Keratinocyte (primary cell): ENCODE data around the gene ALG10. TPM values are rescaled to one million over a fixed set of nuclear protein-coding genes. Genes with fewer than 3 reads are reported as not detected.
"Not testable (repeated sequence)": the region's sequence is repeated elsewhere in the genome, so short reads cannot be mapped to it uniquely, and the experiment has no call there.

Source experiments
- DNase-seq: peaks from one replicate; pipeline ENCODE4 v3.0.0-alpha.2; 2011; ENCODE audit warnings: low read depth, missing footprints, low spot score
- FAIRE-seq: peaks from 2 replicates; lab custom pipeline; 2011; peaks lifted over from hg19 to GRCh38; lab: Jason Lieb, UNC
- H2AFZ ChIP-seq: 2 replicates; pipeline ENCODE4 v1.6.0; 2012; ENCODE audit warnings: low read length, control low read depth, inconsistent platforms; ENCODE audit not compliant: control insufficient read depth
- H3K27ac ChIP-seq: 2 replicates; pipeline ENCODE4 v1.5.1; 2011; ENCODE audit warnings: low read length; ENCODE audit not compliant: control insufficient read depth, insufficient read depth
- H3K27me3 ChIP-seq: 3 replicates; pipeline ENCODE4 v1.6.0; 2011; ENCODE audit warnings: low read length; ENCODE audit not compliant: control insufficient read depth, insufficient read depth; ENCODE audit errors: extremely low read depth
- H3K36me3 ChIP-seq, 2 experiments: 2 replicates in 1 of 2; 3 replicates in 1 of 2; pipeline ENCODE4 v1.5.1; 2011; ENCODE audit warnings: low read length in 2 of 2, mild to moderate bottlenecking in 1 of 2; ENCODE audit not compliant: control insufficient read depth in 2 of 2, insufficient read depth in 2 of 2; ENCODE audit errors: extremely low read depth in 1 of 2
- H3K4me1 ChIP-seq: 3 replicates; pipeline ENCODE4 v1.5.1; 2011; ENCODE audit warnings: low read length; ENCODE audit not compliant: control insufficient read depth, insufficient read depth; ENCODE audit errors: extremely low read depth
- H3K4me2 ChIP-seq: 3 replicates; pipeline ENCODE4 v1.6.0; 2011; ENCODE audit warnings: low read depth, low read length; ENCODE audit not compliant: control insufficient read depth, insufficient read depth; ENCODE audit errors: extremely low read depth
- H3K4me3 ChIP-seq, 3 experiments: fragments of 200-600 bp in 1 of 3; sonication (generic) in 1 of 3; 2 replicates in 2 of 3; 3 replicates in 1 of 3; pipeline ENCODE4 v1.5.1; 2011 to 2016; ENCODE audit warnings: low read length in 3 of 3, mild to moderate bottlenecking in 3 of 3, control low read depth in 2 of 3, inconsistent platforms in 1 of 3, low read depth in 1 of 3, mixed read lengths in 1 of 3, mixed run types in 1 of 3, moderate library complexity in 1 of 3; ENCODE audit not compliant: control insufficient read depth in 2 of 3, insufficient read depth in 2 of 3; ENCODE audit errors: extremely low read depth in 1 of 3
- H3K79me2 ChIP-seq: 2 replicates; pipeline ENCODE4 v1.6.0; 2012; ENCODE audit warnings: low read length; ENCODE audit not compliant: control insufficient read depth, insufficient read depth
- H3K9ac ChIP-seq: 3 replicates; pipeline ENCODE4 v1.6.0; 2011; ENCODE audit warnings: low read length; ENCODE audit not compliant: control insufficient read depth, insufficient read depth; ENCODE audit errors: extremely low read depth
- H3K9me1 ChIP-seq: 3 replicates; pipeline ENCODE4 v1.6.0; 2011; ENCODE audit warnings: low read length; ENCODE audit not compliant: control insufficient read depth, insufficient read depth; ENCODE audit errors: extremely low read depth
- H3K9me3 ChIP-seq: 2 replicates; pipeline ENCODE4 v1.5.1; 2012; ENCODE audit warnings: low read depth, low read length; ENCODE audit not compliant: control insufficient read depth
- H4K20me1 ChIP-seq: 3 replicates; pipeline ENCODE4 v1.6.0; 2011; ENCODE audit warnings: low read length; ENCODE audit not compliant: control insufficient read depth, insufficient read depth; ENCODE audit errors: extremely low read depth
- EZH2 ChIP-seq: IDR thresholded peaks from one replicate; pipeline ENCODE4 v1.6.1; 2012; ENCODE audit warnings: inconsistent platforms, mild to moderate bottlenecking, low read length, moderate library complexity
- dilution Hi-C: fragments of 300-500 bp; cut with MboI; formaldehyde crosslinking; loops from one replicate; pipeline ENCODE4 v1.7.0; 2020; ENCODE audit warnings: low sequenced_read_pairs; ENCODE audit not compliant: extremely low pct_ligation_motif_present
- polyA plus RNA-seq, 5 experiments: library from polyadenylated mRNA; depleted of rRNA in 3 of 5; stranded (reverse) in 3 of 5; stranded (forward) in 1 of 5; unstranded in 1 of 5; fragments of >200 nt; gene quantifications; 1 replicate in 1 of 5; 2 replicates in 3 of 5; 3 replicates in 1 of 5; pipeline versions ENCODE4 v1.2.1 to v1.2.3, GENCODE V29; 2011 to 2012; ENCODE audit warnings: missing spikeins in 2 of 5, low read depth in 1 of 5, low replicate concordance in 1 of 5
- TF ChIP-seq, protein P1 (sequence below), 3 experiments: IDR thresholded peaks in 1 of 3; conservative IDR thresholded peaks in 1 of 3; optimal IDR thresholded peaks in 1 of 3; 2 replicates in 2 of 3; 3 replicates in 1 of 3; pipeline versions ENCODE3 to v1.5.1; 2011; ENCODE audit warnings: low read length in 3 of 3, mild to moderate bottlenecking in 3 of 3, moderate library complexity in 2 of 3, control low read depth in 1 of 3, inconsistent platforms in 1 of 3; ENCODE audit not compliant: insufficient read depth in 2 of 3; ENCODE audit errors: extremely low read depth in 1 of 3

ALG10 gene
- polyA plus RNA-seq, 1 donor (not counting 4 experiments of a cell fraction or from before 2014, with no cell fraction given), result 10.6 TPM

DNA sequence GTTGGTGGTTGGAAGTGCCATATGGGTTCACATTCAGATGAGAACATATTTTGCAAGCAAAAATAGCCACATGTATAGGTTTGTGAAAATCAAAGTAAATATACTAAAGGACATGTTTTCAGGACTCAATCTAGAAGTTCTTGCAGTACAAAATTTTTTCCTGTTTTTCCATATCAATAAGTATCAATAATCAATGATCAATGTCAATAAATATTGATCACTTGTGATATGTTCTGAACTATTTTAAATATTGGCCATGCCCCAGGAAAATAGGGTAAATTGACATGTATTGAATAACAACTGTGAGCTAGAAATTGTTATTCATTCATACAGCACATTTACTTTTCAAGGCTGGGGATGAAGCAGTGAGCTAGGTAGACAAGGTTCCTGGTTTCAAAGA, 24.3 kb downstream of the ALG10 start:
- TF ChIP-seq, protein P1, sequence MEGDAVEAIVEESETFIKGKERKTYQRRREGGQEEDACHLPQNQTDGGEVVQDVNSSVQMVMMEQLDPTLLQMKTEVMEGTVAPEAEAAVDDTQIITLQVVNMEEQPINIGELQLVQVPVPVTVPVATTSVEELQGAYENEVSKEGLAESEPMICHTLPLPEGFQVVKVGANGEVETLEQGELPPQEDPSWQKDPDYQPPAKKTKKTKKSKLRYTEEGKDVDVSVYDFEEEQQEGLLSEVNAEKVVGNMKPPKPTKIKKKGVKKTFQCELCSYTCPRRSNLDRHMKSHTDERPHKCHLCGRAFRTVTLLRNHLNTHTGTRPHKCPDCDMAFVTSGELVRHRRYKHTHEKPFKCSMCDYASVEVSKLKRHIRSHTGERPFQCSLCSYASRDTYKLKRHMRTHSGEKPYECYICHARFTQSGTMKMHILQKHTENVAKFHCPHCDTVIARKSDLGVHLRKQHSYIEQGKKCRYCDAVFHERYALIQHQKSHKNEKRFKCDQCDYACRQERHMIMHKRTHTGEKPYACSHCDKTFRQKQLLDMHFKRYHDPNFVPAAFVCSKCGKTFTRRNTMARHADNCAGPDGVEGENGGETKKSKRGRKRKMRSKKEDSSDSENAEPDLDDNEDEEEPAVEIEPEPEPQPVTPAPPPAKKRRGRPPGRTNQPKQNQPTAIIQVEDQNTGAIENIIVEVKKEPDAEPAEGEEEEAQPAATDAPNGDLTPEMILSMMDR (optimal IDR thresholded peaks at IDR 0.05 in 1 of 3, IDR thresholded peaks at IDR 0.05 in 1 of 3, conservative IDR thresholded peaks at IDR 0.05 in 1 of 3; ENCODE audit: extremely low read depth in 1 of 3, insufficient read depth in 2 of 3, low read length in 3 of 3), result no peak
- TF ChIP-seq EZH2, result no peak
- Histone ChIP-seq H3K9me3 (no peaks in the 10 kb centered on the region), H4K20me1 (no peaks in the 10 kb centered on the region), H3K9me1 (no peaks in the 10 kb centered on the region), H3K27me3 (no peaks in the 10 kb centered on the region), H3K36me3 (no peaks in the 10 kb centered on the region), H3K9ac (no peak overlapping the region), H3K4me1 (no peaks in the 10 kb centered on the region), H2AFZ (no peak overlapping the region), H3K4me2 (no peak overlapping the region), H3K27ac (no peak overlapping the region), H3K79me2 (no peaks in the 10 kb centered on the region), H3K4me3 (no peak overlapping the region)
- FAIRE-seq (no peak), DNase-seq (no peak)
- dilution Hi-C loops, result no loop called here

DNA sequence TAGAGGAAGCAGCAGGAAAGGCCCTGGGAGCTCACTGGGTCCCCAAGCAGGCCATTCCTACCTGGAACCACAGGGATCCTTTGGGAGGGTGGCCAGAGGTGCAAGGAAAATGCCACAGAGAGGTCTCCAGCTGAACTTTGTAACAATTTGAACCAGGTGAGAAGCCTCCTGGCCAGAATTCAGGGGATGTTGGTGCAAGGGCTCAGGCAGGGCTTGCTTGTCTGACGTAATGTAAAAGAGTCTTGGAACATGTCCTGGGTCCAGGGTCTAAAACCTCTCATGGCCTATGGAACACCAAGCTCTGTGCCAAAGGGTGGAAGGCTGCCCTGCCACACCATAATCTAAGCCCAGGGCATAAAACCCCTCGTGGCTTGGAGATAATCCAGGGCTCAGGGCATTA, 25.6 kb downstream of the ALG10 start:
- H3K27ac ChIP-seq, H3K36me3 ChIP-seq, H3K9ac ChIP-seq, H3K4me2 ChIP-seq, dilution Hi-C loops, H3K9me1 ChIP-seq, H3K79me2 ChIP-seq, H3K4me1 ChIP-seq, H3K27me3 ChIP-seq, H3K4me3 ChIP-seq, DNase-seq, H2AFZ ChIP-seq, H4K20me1 ChIP-seq, H3K9me3 ChIP-seq, FAIRE-seq: not testable (repeated sequence)

DNA sequence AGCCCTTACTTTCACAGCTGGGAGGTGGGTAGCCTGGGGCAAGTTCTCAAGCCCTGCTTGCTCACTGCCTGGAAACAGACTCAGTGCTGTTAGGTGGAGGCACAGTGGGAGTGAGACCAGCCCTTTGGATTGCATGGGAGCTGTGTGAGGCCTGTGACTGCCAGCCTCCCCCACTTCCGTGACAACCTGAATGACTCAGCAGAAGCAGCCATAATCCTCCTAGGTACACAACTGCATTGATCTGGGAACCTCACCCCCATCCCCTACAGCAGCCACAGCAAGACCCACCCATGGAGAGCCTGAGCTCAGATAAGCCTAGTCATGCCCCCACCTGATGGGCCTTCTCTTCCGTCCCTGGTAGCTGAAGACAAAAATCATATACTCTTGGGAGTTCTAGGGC, 26.4 kb downstream of the ALG10 start:
- dilution Hi-C loops, result no loop called here
- no peak for FAIRE-seq
- no peaks in the 10 kb centered on the region for H3K79me2 ChIP-seq

More for the DNA sequence above, 26.4 kb downstream of the ALG10 start:
- H3K27me3 ChIP-seq, result no peaks in the 10 kb centered on the region
- no peak overlapping the region for H3K27ac ChIP-seq
- H2AFZ ChIP-seq, result no peak overlapping the region
- TF ChIP-seq, protein P1 (optimal IDR thresholded peaks at IDR 0.05 in 1 of 3, IDR thresholded peaks at IDR 0.05 in 1 of 3, conservative IDR thresholded peaks at IDR 0.05 in 1 of 3; ENCODE audit: extremely low read depth in 1 of 3, insufficient read depth in 2 of 3, low read length in 3 of 3), result no peak
- no peak for TF ChIP-seq EZH2
- H3K36me3 ChIP-seq, result no peaks in the 10 kb centered on the region
- H3K4me2 ChIP-seq, result no peak overlapping the region
- no peaks in the 10 kb centered on the region for H3K4me1 ChIP-seq
- no peaks in the 10 kb centered on the region for H4K20me1 ChIP-seq
- H3K9me1 ChIP-seq, result no peaks in the 10 kb centered on the region
- no peak overlapping the region for H3K4me3 ChIP-seq
- H3K9me3 ChIP-seq, result no peaks in the 10 kb centered on the region
- H3K9ac ChIP-seq, result no peak overlapping the region
- no peak for DNase-seq
